ENCODE measurements around the gene CALCOCO2.

Gene CALCOCO2

GRCh38 chr17:48873696-48874443 lies 43.0 kb downstream of the CALCOCO2 start:
- no peak for DNase-seq

GRCh38 chr17:48878920-48879898 lies 48.4 kb downstream of the CALCOCO2 start:
- DNase-seq: peak; percentile 45

GRCh38 chr17:48882272-48882671 lies 51.4 kb downstream of the CALCOCO2 start:
- DNase-seq: no peak

- DNase-seq: no peak
Observed at GRCh38 chr17:48883171-48883570, 52.3 kb downstream of the CALCOCO2 start.

GRCh38 chr17:48890086-48890485 lies 59.3 kb downstream of the CALCOCO2 start:
- DNase-seq: no peak

GRCh38 chr17:48892940-48893645 lies 62.3 kb downstream of the CALCOCO2 start:
- no peak for DNase-seq

GRCh38 chr17:48893646-48894508 lies 63.0 kb downstream of the CALCOCO2 start:
- no peak for DNase-seq

GRCh38 chr17:48894886-48895285 lies 64.1 kb downstream of the CALCOCO2 start:
- peak; percentile 91 for DNase-seq

- no peak for DNase-seq
Observed at GRCh38 chr17:48901241-48901640, 70.4 kb downstream of the CALCOCO2 start.

- DNase-seq: no peak
Observed at GRCh38 chr17:48903401-48903800, 72.6 kb downstream of the CALCOCO2 start.

- no peak for DNase-seq
Observed at GRCh38 chr17:48904428-48904827, 73.6 kb downstream of the CALCOCO2 start.

GRCh38 chr17:48905987-48906515 lies 75.2 kb downstream of the CALCOCO2 start:
- DNase-seq: no peak

GRCh38 chr17:48907713-48908046 lies 76.8 kb downstream of the CALCOCO2 start:
- DNase-seq: no peak

- DNase-seq: peak; percentile 87
Observed at GRCh38 chr17:48908047-48908843, 77.4 kb downstream of the CALCOCO2 start, which contains the start of gene UBE2Z. Gene UBE2Z (plus strand): TSS chr17:48908407. CDS start chr17:48908504, 97 bp downstream.

- peak; percentile 92 for DNase-seq
Observed at GRCh38 chr17:48908853-48909394, 78.1 kb downstream of the CALCOCO2 start.

- no peak for DNase-seq
Observed at GRCh38 chr17:48909783-48910182, 78.9 kb downstream of the CALCOCO2 start.

GRCh38 chr17:48910370-48910769 lies 79.5 kb downstream of the CALCOCO2 start:
- DNase-seq: no peak

- DNase-seq: no peak
Observed at GRCh38 chr17:48912476-48912875, 81.6 kb downstream of the CALCOCO2 start.

Data from NCI-H2171 (cell line).